Glomerular endothelial cell (primary cell): Measurements from ENCODE around the gene GDPD5. TPM values are rescaled to one million over a fixed set of nuclear protein-coding genes. Genes with fewer than 3 reads are reported as not detected.

Experiments used
- DNase-seq: peaks from one replicate; pipeline ENCODE4 v3.0.0-alpha.2; 2011; ENCODE audit warnings: low read depth, low spot score; ENCODE audit errors: extremely low read depth
- total RNA-seq: library from RNA; depleted of rRNA; stranded (reverse); fragments of >200 nt; gene quantifications from 2 replicates; pipeline ENCODE4 v1.2.3, GENCODE V29; 2015

GDPD5 gene
- total RNA-seq, 1 donor from 2014 or later = 90.1 TPM

- no peak for DNase-seq
These were observed 119.4 kb downstream of the GDPD5 start for GRCh38 chr11:75406338-75406777.

- DNase-seq = no peak
These were observed 121.6 kb downstream of the GDPD5 start for GRCh38 chr11:75403983-75404658.

- DNase-seq = no peak
These were observed 122.7 kb downstream of the GDPD5 start for GRCh38 chr11:75403037-75403436.

- no peak for DNase-seq
These were observed 123.6 kb downstream of the GDPD5 start for GRCh38 chr11:75402002-75402773.

DNA sequence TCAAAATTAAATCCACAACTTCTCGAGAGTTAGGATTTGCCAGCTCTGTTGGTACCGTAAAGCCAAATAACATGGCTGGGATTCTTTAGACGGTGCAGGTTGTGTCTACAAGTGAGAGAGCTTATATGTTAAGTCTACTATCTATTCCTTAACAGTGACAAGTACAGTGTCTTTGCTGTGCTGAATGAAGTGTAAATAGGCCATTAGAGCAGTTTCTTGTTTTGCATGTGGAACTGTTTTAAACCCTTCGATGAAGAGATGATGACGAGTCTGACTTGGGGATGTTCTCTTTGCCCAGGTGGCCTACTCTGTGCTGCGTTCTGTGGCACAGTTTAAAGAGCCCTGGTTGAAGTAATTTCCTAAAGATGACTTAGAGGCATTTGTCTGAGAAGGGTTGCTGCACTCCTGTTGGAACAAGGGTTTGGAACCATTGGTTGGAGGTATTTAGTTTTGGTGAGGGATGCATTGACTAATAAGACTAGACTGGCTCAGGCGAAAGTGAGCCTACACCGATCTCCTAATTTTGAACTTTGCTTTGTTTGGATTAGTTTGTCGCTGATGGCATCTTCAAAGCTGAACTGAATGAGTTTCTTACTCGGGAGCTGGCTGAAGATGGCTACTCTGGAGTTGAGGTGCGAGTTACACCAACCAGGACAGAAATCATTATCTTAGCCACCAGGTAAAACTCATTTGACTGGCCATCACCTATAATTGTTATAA, 125.4 kb downstream of the GDPD5 start:
- DNase-seq = no peak

DNA sequence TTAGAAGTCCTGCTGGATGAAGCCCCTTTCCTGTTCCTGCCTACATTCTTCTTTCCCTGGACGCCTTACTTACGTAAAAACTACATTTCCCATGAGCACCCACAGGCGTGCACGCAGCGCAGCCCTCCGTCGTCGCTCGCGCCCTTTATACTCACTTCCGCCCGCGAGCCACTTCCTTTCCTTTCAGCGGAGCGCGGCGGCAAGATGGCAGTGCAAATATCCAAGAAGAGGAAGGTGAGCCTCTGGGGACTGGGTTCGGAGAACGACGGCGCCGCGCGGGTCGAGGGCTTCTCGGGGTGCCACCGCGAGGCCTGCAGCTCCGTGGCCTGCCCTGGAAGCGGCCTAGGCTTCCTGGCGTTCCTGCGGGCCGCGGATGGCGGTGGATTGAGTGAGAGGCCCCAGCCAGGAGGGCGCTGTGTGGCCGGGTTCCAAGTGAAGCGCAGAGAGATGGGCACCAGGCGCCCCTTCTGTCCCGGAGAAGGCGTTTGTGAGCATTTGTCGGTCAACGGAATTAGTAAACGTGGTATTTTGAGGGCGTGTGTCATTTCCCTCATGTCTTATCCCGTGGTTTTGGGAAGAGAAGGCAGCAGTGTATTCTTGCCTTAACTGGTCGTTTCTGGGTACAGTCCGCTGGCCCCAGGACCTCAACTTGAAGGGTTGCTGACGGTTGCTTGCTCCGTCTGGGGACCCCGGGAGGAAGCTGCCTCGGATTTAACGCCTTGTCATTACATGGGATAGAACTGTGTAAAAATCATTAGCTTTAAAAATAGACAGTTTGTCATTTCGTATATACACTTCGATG, 126.2 kb downstream of the GDPD5 start, which contains the start of gene RPS3:
RPS3 (plus strand) TSS at position 175 of the 802 bp plus-strand sequence; CDS start at position 205, 30 bp downstream.
- DNase-seq = no peak

- no peak for DNase-seq
These were observed 126.8 kb downstream of the GDPD5 start for GRCh38 chr11:75398906-75399305.

DNA sequence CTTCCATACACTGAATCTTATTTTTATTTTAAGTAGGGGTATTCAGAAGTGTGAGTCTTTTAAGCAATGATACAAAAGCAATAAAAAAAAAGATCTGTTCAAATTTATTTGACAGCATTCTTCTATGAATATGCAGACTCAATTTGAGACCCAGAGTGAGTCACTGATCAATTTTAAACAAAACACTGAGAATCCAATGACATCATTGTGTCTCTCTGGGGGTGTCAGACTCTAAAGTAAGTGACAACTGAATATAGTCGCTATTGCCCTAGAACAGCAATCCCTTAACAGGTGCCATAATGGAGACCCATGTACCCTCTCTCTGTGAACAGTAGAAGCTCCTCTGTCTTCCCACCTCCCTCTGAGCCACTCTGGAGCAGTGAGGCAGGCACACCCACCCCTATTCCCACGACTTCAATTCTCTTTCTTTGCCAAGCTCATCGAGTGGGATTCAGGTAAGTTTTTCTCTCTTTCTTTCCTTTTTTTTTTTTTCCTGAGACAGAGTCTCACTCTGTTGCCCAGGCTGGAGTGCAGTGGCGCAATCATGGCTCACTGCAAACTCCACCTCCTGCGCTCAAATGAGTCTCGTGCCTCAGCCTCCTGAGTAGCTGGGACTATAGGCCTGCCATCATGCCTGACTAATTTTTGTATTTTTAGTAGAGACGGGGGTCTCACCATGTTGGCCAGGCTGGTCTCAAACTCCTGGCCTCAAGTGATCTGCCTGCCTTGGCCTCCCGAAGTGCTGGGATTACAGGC, 131.5 kb downstream of the GDPD5 start:
- DNase-seq = no peak

DNA sequence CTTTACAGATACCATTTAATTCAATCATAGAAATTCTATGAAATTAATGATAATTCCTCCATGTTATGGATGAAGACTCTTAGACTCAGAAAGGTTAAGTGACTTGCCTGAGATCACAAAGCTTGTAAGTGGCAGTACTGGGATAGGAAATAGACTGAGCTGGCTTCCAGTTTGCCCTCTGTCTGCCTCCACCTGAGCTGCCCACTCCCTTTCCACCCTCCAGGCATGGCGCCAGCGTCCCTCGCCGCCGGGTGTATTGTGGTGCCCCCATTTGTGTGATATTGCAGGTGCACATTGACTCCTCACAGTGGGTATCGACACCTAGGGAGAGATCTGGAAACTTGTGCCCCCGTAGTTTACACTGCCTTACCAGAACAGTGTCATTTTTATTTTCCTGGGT, 135.8 kb downstream of the GDPD5 start:
- no peak for DNase-seq

DNA sequence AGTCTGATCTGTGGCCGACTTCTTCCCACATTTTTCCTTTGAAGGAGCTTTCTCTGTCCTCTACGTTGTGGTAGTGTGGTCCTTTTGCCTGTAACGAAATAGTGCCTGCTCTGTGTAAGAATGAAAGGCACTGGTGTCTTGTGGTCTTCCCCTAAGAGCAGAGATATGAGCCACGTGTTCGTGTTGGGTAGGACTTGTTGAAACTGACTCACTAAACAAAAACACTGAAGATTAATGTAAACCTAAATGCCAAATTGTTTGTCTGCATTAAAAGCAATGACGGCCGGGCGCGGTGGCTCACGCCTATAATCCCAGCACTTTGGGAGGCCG, 136.5 kb downstream of the GDPD5 start:
- no peak for DNase-seq

DNA sequence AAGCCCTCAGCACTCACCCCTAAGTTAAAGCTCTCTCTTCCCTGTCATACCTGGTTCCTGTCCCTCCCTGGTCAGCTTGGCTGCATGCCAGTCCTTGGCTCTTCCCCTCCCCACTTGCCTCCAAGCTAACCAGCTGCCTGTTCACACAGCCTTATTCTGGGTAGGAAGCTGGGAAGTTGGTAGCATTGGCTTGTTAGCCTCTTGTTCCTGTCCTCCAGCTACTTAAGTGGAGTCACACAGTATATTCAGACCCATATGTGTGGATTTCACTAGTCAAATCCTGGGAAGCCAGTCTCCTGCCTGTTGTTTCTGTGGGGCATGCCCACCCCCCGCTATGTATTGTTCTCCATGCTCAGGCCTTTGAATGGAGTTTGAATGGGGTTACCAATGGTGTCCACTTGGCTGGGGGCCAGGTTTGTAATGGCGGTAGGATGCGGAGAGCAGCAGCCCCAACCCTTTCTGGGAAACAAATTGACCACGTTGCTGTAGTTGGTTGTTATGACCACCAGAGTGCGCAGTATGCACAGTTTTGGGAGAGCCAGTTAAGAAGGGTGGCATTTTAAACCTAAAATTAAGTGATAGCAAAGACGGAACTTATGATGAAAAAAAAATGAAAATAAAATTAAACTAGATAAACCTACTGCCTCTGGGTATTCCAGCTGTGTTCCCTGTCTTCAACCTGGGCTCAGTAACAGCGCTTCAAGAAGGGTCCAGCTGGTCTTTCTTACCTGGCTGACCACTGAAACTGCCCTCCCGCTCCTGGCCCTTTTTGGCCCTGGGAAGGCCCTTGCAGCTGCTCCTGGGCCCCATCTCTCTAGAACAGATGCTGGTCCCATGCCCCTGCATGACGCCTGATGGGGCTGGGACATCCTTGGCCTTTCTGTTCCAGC, 137.1 kb downstream of the GDPD5 start:
- no peak for DNase-seq

GRCh38 chr11:75387736-75388294, 137.9 kb downstream of the GDPD5 start:
- DNase-seq = no peak

GRCh38 chr11:75386942-75387630, 138.7 kb downstream of the GDPD5 start:
- DNase-seq = no peak

Other genes starting within 250 kb of the GDPD5 start
- gene ARRB1, start 174.3 kb downstream of the GDPD5 start, total RNA-seq = 142 and 224 TPM in 2 replicates
- gene RPS3, start 126.4 kb downstream of the GDPD5 start, total RNA-seq = 1,563 and 2,693 TPM in 2 replicates
- 2.3 and 4.7 TPM in 2 replicates for gene KLHL35, start 92.7 kb downstream of the GDPD5 start, total RNA-seq
- gene SERPINH1, start 36.3 kb upstream of the GDPD5 start, total RNA-seq = 875 and 921 TPM in 2 replicates
- gene MAP6, start 143.1 kb upstream of the GDPD5 start, total RNA-seq = 1.4 and 1.5 TPM in 2 replicates
- not detected in 2 replicates for gene MOGAT2, start 191.9 kb upstream of the GDPD5 start, total RNA-seq
- gene DGAT2, start 242.8 kb upstream of the GDPD5 start, total RNA-seq = 0.88 and 3.0 TPM in 2 replicates